ENCODE data around the gene JPH4.

JPH4 gene

DNA sequence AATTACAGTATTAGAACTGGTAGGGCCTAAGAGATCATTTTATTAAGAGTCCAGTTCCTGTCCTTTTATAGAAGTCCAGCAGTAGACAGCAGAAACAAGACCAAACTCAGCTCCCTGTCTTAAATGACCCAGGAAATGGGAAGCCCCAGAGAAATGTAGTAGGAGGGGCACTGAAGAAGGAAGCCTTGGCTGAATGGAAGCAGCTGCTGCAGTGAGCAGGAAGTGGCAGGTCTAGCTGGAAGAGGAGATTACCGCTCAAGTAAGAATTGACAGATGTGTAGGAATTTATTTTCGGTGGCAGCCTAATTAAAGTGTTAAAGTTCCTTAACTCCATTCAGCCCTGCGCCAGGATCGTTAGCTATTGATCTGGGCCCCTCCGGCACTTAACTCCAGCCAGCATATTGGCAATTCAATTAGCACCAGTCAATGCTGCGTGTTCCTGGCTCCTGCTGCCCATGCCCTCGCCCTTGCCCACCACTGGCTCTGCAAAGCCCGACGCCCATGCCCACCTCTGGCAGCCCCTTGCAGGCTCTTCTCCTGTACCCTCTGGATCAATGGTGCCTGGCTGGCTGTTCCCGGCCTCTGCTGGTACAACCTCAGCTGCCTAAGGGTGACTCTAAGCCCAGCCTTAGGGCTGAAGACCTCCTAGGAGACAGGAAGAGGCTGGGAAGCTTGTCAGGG is 48.1 kb downstream of the JPH4 start:
- no peak for DNase-seq (ENCODE audit: low read depth in 3 of 3)

DNA sequence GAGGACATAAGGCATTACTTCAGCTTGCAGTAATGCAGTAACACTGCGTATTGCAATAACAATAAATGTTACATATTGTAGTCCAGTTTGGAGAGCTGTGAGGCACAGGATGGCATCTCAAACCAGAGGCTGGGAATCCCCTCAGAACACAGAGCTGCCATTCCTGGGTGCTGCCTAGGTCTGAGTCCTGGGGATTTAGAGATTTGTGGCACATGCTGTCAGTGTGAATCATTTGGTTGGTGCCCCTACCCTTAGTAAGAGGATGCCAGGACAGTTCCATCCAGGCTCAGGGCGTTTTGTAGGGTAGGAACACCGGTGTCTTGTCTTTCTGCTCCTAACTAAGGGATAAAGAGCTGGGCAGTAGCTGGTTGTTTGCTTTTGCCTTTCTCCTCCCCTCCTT is 49.6 kb downstream of the JPH4 start:
- no peak for DNase-seq (ENCODE audit: low read depth in 3 of 3)

DNA sequence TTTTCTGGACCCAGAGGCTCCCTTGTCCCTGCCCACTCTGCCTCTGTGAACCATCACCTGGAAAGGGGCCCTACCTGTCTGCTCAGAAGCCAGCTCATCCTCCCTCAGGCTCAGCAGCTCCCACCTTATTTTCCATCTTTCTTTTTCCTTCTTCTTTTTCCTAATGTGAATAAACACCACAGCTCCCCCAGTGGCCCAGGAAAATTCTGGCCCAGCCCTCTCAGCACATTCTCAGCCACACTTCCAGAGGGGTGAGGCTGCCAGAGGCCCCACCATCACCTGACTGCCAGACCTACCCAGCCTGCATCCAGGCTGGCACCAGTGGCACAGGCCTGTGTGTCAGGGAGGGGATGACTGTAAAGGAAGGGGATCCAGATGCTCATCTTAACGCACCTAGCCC is 50.0 kb downstream of the JPH4 start:
- DNase-seq (ENCODE audit: low read depth in 3 of 3) = no peak

DNA sequence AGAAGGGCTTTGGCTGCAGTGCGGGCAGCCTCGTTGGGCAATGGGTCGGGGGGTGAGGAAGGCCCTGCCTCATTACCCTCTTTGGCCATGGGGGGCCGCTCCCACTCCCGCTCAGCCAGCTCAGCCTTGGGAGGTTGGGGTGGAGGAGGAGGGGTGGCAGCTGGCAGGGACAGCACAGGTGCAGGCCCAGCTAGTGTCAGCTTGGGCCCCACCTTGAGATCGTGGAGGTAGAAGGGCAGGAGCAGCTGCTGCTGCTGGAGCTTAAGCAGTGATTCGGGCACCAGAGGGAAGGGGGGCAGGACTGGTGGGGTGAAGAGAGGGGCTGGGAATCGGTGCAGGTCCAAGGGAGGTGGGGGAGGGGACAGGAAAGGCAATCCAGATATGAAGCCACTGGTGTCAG is 53.0 kb downstream of the JPH4 start:
- DNase-seq (ENCODE audit: low read depth in 3 of 3) = no peak

DNA sequence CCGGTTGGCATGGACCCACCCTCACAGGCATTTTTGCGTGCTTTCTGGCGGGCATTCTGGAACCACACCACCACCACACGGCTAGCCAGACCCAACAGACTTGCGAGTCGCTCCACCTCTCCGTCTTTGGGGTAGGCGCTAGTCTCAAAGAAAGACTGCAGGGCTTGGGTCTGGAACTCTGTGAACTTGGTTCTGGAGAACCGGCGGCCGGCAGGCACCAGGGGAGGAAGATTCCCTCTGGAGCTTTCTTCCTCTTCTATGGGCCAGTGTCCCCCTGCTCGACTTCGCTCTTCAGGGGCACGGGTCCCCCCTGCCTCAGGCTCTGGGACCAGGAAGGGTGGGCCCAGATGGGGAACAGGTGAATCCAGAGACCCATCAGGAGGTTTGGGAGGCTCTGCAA is 53.6 kb downstream of the JPH4 start:
- no peak for DNase-seq (ENCODE audit: low read depth in 3 of 3)

DNA sequence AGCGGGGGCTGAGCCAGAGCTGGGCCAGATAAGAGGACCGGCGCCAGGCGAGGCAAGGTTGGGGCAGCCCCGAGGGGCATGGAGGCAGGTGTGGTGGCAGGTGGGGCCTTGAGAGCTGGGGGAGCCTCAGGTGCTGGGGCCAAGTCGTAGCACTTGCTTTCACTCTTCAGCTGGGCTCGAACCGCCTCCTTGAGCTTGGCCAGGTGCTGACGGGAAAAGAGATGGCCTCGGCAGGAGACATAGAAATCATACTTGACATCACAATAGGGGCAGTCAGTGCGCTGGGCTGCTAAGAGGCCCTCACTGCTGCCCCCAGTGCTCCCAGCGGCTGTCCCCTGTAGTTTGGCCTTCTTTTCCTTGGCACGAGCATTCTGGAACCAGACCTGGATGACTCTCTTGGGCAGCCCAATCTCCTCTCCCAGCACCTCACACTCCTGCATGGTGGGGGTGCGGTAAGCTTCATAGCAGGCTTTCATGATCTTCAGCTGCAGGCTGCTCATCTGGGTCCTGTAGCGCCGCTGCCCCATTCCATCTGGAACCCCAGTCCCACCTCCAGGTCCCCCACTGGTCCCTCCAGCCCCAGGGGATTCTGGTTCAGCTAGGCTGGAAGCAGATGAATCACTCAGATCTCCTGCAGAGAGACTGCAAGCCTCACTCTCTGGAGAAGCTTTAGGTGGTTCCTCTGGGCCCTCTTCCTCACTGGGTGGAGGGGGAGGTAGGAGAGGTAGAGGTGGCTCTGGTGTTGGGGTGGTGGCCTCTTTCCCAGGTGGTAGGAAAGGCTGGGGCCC is 55.2 kb downstream of the JPH4 start:
- DNase-seq (ENCODE audit: low read depth in 3 of 3) = no peak

DNA sequence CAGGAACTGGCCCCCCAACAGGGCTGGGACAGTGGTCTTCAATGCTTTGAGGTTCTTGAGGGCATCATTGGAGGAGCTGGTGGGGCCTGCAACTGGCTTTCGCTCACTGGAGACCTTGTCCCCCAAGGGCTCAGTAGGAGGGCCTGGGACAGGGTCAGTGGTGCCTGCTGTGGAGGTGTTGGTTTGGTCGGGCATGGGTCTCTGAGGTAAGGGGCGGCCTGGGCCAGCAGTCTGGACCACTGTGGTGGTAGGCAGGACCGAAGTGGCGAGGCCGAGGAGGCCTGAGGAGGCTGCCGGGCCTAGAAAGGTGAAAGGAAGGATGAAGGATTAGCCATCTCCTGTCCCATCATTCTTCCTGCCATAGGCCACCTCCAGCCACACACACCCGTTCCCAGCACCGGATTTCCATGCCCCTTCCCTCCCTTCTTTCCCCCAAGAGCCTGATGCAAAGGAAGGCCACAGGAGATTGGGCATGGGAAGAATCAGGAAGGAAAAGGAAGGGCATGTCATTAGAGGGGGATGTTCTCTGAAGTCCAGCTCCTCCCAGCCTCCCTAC is 55.9 kb downstream of the JPH4 start:
- no peak for DNase-seq (ENCODE audit: low read depth in 3 of 3)

DNA sequence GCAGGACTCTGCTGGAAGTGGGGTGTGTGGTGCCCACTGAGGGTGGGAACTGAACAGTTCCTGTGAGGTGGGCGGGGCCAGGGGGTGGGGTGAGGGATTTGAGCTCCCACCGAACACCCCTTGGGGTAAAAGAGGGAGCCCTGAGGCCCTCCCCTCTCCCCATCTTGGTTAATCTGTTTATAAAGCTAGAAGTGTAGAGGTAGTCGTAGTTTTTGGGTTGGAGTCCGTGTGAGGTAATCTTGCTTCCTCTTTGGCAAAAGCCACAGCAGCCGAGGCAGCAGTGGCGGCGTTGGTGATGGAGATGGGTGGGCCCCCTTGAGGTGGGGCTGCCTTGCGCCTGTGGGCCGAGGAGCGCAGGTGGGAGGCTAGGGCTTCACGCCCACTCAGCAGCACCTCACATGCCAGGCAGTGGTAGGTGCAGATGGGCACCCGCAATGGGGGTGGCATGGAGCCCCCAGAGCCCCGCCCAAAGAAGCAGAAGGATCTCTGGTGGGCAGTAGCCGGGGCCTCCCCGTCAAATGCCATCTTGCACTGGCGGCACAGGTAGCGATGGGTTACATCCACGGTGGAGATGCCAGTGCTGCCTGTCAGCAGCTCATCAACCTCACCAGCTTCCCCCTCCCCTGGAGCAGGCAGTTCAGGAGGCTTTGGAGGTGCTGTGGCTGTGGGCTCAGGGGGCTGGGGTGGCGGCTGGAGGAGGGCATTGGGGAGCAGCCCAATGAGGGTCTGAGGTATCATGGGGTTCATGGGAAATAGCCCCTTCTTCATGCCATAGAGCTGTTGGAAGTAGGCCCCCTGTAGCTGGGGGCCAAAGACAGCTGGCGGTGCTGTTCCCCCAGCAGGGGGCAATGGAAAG is 56.6 kb downstream of the JPH4 start:
- DNase-seq (ENCODE audit: low read depth in 3 of 3) = no peak

DNA sequence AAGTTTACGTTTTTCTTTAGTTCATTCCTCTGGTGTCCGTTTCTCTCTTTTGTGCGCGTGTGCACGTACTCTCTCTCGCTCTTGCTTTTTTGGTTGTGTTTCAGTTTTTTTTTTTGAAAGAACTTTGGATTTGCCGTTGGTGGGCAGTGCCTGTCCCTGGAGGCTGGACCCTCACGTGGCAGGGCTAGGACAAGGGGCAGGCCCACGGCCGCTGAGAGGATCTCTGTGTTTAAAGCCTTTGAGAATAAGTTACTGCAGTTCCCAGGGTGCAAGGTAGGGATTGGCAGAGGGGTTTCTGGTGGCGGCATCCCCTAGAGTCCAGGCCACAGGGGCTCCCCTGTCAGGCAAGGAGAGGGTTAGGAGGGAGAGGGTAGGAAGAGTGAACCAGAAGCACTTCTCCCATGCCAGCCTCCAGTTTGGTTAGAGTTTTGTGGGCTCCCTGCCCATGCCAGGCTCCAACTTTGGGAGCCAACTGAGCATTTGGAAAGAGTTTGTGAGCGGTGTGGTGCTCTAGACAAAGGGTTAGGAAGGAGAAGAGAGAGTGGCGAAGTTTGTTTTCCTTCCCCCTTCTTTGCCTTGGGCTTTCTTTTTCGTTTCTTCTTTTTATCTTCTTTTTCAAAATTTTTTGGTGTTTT is 57.6 kb downstream of the JPH4 start:
- no peak for DNase-seq (ENCODE audit: low read depth in 3 of 3)

DNA sequence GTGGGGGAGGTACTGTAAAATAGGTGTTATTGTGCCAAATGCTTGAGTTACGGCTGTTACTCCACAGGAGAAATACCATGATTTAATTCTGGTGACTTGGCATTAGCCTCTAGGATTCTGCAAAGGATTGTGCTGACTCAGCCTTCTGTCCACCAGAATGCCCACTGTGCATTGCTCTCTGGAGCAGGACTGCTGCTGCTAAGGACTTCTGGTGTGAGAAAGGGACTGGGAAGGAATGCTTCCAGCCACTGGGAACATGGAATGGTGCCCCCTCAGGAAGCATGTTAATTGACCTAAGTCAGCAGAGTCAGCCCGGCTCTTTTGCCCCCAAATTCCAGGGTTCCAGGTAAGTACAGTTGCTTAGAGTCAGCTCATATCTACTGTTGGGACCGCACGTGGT is 59.9 kb downstream of the JPH4 start:
- no peak for DNase-seq (ENCODE audit: low read depth in 3 of 3)
